HUES6 (cell line): ENCODE measurements around the gene RGL3.
A peak's percentile ranks its signal among the peaks of the same experiment; 100 is the strongest.
"Not testable (repeated sequence)": the region's sequence is repeated elsewhere in the genome, so short reads cannot be mapped to it uniquely, and the experiment has no call there.

Experiments
- H3K27ac ChIP-seq: 2 replicates; pipeline ENCODE4 v1.7.0; 2013; ENCODE audit warnings: low read depth, mild to moderate bottlenecking, low read length, inconsistent platforms
- H3K27me3 ChIP-seq: 2 replicates; pipeline ENCODE4 v1.6.1; 2013; ENCODE audit warnings: low read length; ENCODE audit not compliant: control insufficient read depth, insufficient read depth
- H3K36me3 ChIP-seq: 2 replicates; pipeline ENCODE4 v1.6.1; 2013; ENCODE audit warnings: low read length; ENCODE audit not compliant: control insufficient read depth, insufficient read depth
- H3K4me1 ChIP-seq: 2 replicates; pipeline ENCODE4 v1.6.1; 2013; ENCODE audit warnings: low read length; ENCODE audit not compliant: control insufficient read depth, insufficient read depth
- H3K4me3 ChIP-seq: 2 replicates; pipeline ENCODE4 v1.5.1; 2013; ENCODE audit warnings: low read depth, low read length
- H3K9ac ChIP-seq: one replicate; pipeline ENCODE4 v1.6.1; 2013; ENCODE audit warnings: mild to moderate bottlenecking, low read length
- H3K9me3 ChIP-seq: 2 replicates; pipeline ENCODE4 v1.6.1; 2013; ENCODE audit warnings: low read depth, low read length; ENCODE audit not compliant: control insufficient read depth, insufficient read depth

RGL3 gene

GRCh38 chr19:11355160-11356073, 63.7 kb downstream of the RGL3 start, which contains the start of gene PLPPR2:
Gene PLPPR2 (plus strand): TSS chr19:11355432. CDS start chr19:11357674, 2,242 bp downstream.
- Histone ChIP-seq H3K36me3 (no peaks in the 10 kb centered on the region), H3K27ac (no peak within 1 kb of the TSS), H3K4me1 (peaks cover 5% of the 10 kb centered on the region; the same call in 1 of the 2 replicates), H3K27me3 (peaks cover 40% of the 10 kb centered on the region), H3K9me3 (no peaks in the 10 kb centered on the region), H3K9ac (no peak within 1 kb of the TSS), H3K4me3 (peak within 1 kb of the TSS; percentile 46)

- not testable (repeated sequence) for H3K4me3 ChIP-seq, H3K9ac ChIP-seq, H3K27ac ChIP-seq, H3K4me1 ChIP-seq, H3K9me3 ChIP-seq, H3K36me3 ChIP-seq
- H3K27me3 ChIP-seq = peaks cover 32% of the 10 kb centered on the region
Measured at GRCh38 chr19:11354102-11354501, 65.0 kb downstream of the RGL3 start.

- no peak overlapping the region for H3K9ac ChIP-seq
- peaks cover 7% of the 10 kb centered on the region for H3K9me3 ChIP-seq
- H3K4me3 ChIP-seq = no peak overlapping the region
- H3K27ac ChIP-seq = no peak overlapping the region
- H3K36me3 ChIP-seq = no peaks in the 10 kb centered on the region
- H3K27me3 ChIP-seq = no peaks in the 10 kb centered on the region
- peaks cover 4% of the 10 kb centered on the region for H3K4me1 ChIP-seq
Measured at GRCh38 chr19:11349171-11349570, 69.9 kb downstream of the RGL3 start.

- 0 out of 2 replicates have a peak, but pooled peaks cover 3% of the 10 kb centered on the region for H3K36me3 ChIP-seq
Measured at GRCh38 chr19:11347546-11348039, 71.5 kb downstream of the RGL3 start.

GRCh38 chr19:11346104-11346940, 72.8 kb downstream of the RGL3 start, which contains the start of the genes CCDC159 and TMEM205:
Gene CCDC159 (plus strand): TSS chr19:11346519. CDS start chr19:11346607, 88 bp downstream.
Gene TMEM205 (minus strand): TSS chr19:11346268. CDS start chr19:11345619, 649 bp downstream.
- Histone ChIP-seq H3K9ac (peak within 1 kb of the TSS; percentile 65), H3K4me3 (peak within 1 kb of the TSS; percentile 96), H3K36me3 (peaks cover 11% of the 10 kb centered on the region), H3K4me1 (peaks cover 4% of the 10 kb centered on the region; the same call in 1 of the 2 replicates), H3K27ac (no peak within 1 kb of the TSS), H3K27me3 (no peaks in the 10 kb centered on the region), H3K9me3 (peaks cover 10% of the 10 kb centered on the region)

More at GRCh38 chr19:11347546-11348039, 71.5 kb downstream of the RGL3 start:
- H3K4me3 ChIP-seq = no peak overlapping the region
- H3K9ac ChIP-seq = no peak overlapping the region
- no peak overlapping the region for H3K27ac ChIP-seq
- H3K27me3 ChIP-seq = no peaks in the 10 kb centered on the region
- H3K9me3 ChIP-seq = peaks cover 7% of the 10 kb centered on the region
- H3K4me1 ChIP-seq = peaks cover 4% of the 10 kb centered on the region

- Histone ChIP-seq H3K4me3 (peak overlapping the region; percentile 96), H3K4me1 (peaks cover 4% of the 10 kb centered on the region; the same call in 1 of the 2 replicates), H3K36me3 (peaks cover 12% of the 10 kb centered on the region), H3K9ac (peak overlapping the region; percentile 65), H3K9me3 (peaks cover 11% of the 10 kb centered on the region), H3K27ac (no peak overlapping the region), H3K27me3 (no peaks in the 10 kb centered on the region)
Measured at GRCh38 chr19:11345122-11345803, 73.9 kb downstream of the RGL3 start.
